ENCODE measurements around the gene PAM16.

PAM16 gene

GRCh38 chr16:4383591-4384444 is 32.7 kb upstream of the PAM16 start:
- DNase-seq, result no peak

GRCh38 chr16:4382795-4383357 is 31.8 kb upstream of the PAM16 start:
- no peak for DNase-seq

GRCh38 chr16:4381935-4382794 is 31.0 kb upstream of the PAM16 start:
- DNase-seq, result no peak

- DNase-seq, result no peak
Observed at GRCh38 chr16:4381072-4381934, 30.2 kb upstream of the PAM16 start.

- DNase-seq, result no peak
Observed at GRCh38 chr16:4380119-4381063, 29.3 kb upstream of the PAM16 start.

- DNase-seq, result no peak
Observed at GRCh38 chr16:4378999-4379690, 28.0 kb upstream of the PAM16 start.

GRCh38 chr16:4378161-4378666 is 27.1 kb upstream of the PAM16 start:
- DNase-seq, result no peak

- DNase-seq, result no peak
Observed at GRCh38 chr16:4377573-4378154, 26.5 kb upstream of the PAM16 start.

GRCh38 chr16:4376893-4377572 is 25.9 kb upstream of the PAM16 start:
- DNase-seq, result no peak

- no peak for DNase-seq
Observed at GRCh38 chr16:4376126-4376892, 25.2 kb upstream of the PAM16 start.

GRCh38 chr16:4375717-4376116 is 24.6 kb upstream of the PAM16 start:
- no peak for DNase-seq

- DNase-seq, result no peak
Observed at GRCh38 chr16:4373909-4374742, 23.0 kb upstream of the PAM16 start.

GRCh38 chr16:4373356-4373908 is 22.3 kb upstream of the PAM16 start:
- no peak for DNase-seq

GRCh38 chr16:4372578-4373355 is 21.6 kb upstream of the PAM16 start:
- DNase-seq, result no peak

GRCh38 chr16:4372001-4372577 is 21.0 kb upstream of the PAM16 start:
- peak in 1 of 4 experiments; percentile 23 for DNase-seq

GRCh38 chr16:4371357-4372000 is 20.4 kb upstream of the PAM16 start, which contains the start of gene VASN:
Gene VASN, plus strand, starts transcription at chr16:4371848. Its CDS starts 9,030 bp downstream, at chr16:4380878.
- DNase-seq, result peak; percentile 41 to 73 (median 64)

Data from activated naive CD4-positive, alpha-beta T cell (primary cell).